Measurements from ENCODE around the gene HDAC9.
A peak's percentile ranks its signal among the peaks of the same experiment; 100 is the strongest.

HDAC9 gene

GRCh38 chr7:18494821-18495408 is 634 bp upstream of the HDAC9 start:
- no peak for DNase-seq

- DNase-seq: no peak
Measured at GRCh38 chr7:18496341-18496700, 772 bp downstream of the HDAC9 start.

GRCh38 chr7:18497082-18497481 is 1.5 kb downstream of the HDAC9 start:
- no peak for DNase-seq

GRCh38 chr7:18497800-18498199 is 2.3 kb downstream of the HDAC9 start:
- DNase-seq: no peak

GRCh38 chr7:18498341-18498740 is 2.8 kb downstream of the HDAC9 start:
- DNase-seq: no peak

- DNase-seq: no peak
Measured at GRCh38 chr7:18499407-18500177, 4.0 kb downstream of the HDAC9 start.

- DNase-seq: peak; percentile 12
Measured at GRCh38 chr7:18503126-18503866, 7.7 kb downstream of the HDAC9 start.

GRCh38 chr7:18504965-18505364 is 9.4 kb downstream of the HDAC9 start:
- DNase-seq: no peak

- peak; percentile 40 for DNase-seq
Measured at GRCh38 chr7:18505870-18506460, 10.4 kb downstream of the HDAC9 start.

- peak; percentile 99 for DNase-seq
Measured at GRCh38 chr7:18508443-18509427, 13.2 kb downstream of the HDAC9 start.

- peak; percentile 26 for DNase-seq
Measured at GRCh38 chr7:18509481-18509880, 13.9 kb downstream of the HDAC9 start.

- DNase-seq: peak; percentile 49
Measured at GRCh38 chr7:18511351-18512140, 16.0 kb downstream of the HDAC9 start.

- no peak for DNase-seq
Measured at GRCh38 chr7:18513343-18513742, 17.8 kb downstream of the HDAC9 start.

- peak; percentile 96 for DNase-seq
Measured at GRCh38 chr7:18515067-18515466, 19.5 kb downstream of the HDAC9 start.

- no peak for DNase-seq
Measured at GRCh38 chr7:18517646-18518045, 22.1 kb downstream of the HDAC9 start.

- no peak for DNase-seq
Measured at GRCh38 chr7:18518555-18518954, 23.0 kb downstream of the HDAC9 start.

- peak; percentile 69 for DNase-seq
Measured at GRCh38 chr7:18520450-18521235, 25.1 kb downstream of the HDAC9 start.

GRCh38 chr7:18521236-18521589 is 25.7 kb downstream of the HDAC9 start:
- DNase-seq: no peak

- DNase-seq: no peak
Measured at GRCh38 chr7:18521945-18522566, 26.5 kb downstream of the HDAC9 start.

GRCh38 chr7:18524248-18524647 is 28.7 kb downstream of the HDAC9 start:
- DNase-seq: no peak
